GM12878 (cell line): ENCODE results near the gene CPVL. TPM values are rescaled to one million over a fixed set of nuclear protein-coding genes. Genes with fewer than 3 reads are reported as not detected.

Experiments
- ATAC-seq: fragments of 200-7000 bp; cut with Tn5 transposase; 3 replicates; pipeline ENCODE4 v1.9.1; 2020; ENCODE audit warnings: mild to moderate bottlenecking, moderate library complexity
- BruUV-seq: library from RNA; stranded (reverse); fragments of 400-500 nt; replicated peaks from 2 replicates; lab custom pipeline; 2021; lab: Mats Ljungman, UMichigan
- CTCF ChIA-PET: fragments of 300-600 bp; sonication (Branson Sonifier 250); formaldehyde crosslinking; extraction: SDS; loops from one replicate; lab custom pipeline; 2021; ENCODE audit warnings: inconsistent platforms; lab: Yijun Ruan, JAX
- POLR2A ChIA-PET: fragments of 350-600 bp; formaldehyde crosslinking; extraction: SDS; loops from one replicate; lab custom pipeline; 2021; ENCODE audit warnings: inconsistent platforms; lab: Charles Lee
- RAD21 ChIA-PET: fragments of 300-600 bp; sonication (Branson Sonifier 250); formaldehyde crosslinking; loops from one replicate; lab custom pipeline; 2023; ENCODE audit warnings: antibody characterized with exemption; ENCODE audit not compliant: unreplicated experiment; lab: Charles Lee
- SMC1A ChIA-PET: fragments of 300-600 bp; sonication (Branson Sonifier 250); formaldehyde crosslinking; loops from one replicate; lab custom pipeline; 2023; ENCODE audit not compliant: unreplicated experiment, uncharacterized antibody; lab: Charles Lee
- DNase-seq: peaks from one replicate; pipeline ENCODE4 v3.0.0-alpha.2; 2011; ENCODE audit warnings: low read depth, low spot score
- FAIRE-seq: peaks from 3 replicates; lab custom pipeline; 2011; peaks lifted over from hg19 to GRCh38; lab: Jason Lieb, UNC
- H2AFZ ChIP-seq: 2 replicates; pipeline ENCODE4 v1.6.0; 2011; ENCODE audit warnings: low read depth, low read length, control low read depth; ENCODE audit not compliant: control insufficient read depth
- H3K27ac ChIP-seq: 2 replicates; pipeline ENCODE4 v1.5.1; 2011; ENCODE audit warnings: control low read depth; ENCODE audit not compliant: control insufficient read depth, insufficient read depth
- H3K27me3 ChIP-seq, 2 experiments: replicated peaks in 1 of 2; 2 replicates each; pipeline versions ENCODE4 v1.6.0 to v1.6.1; 2011; ENCODE audit warnings: low read length in 1 of 2; ENCODE audit not compliant: control insufficient read depth in 2 of 2, insufficient read depth in 2 of 2
- H3K36me3 ChIP-seq, 2 experiments: 2 replicates each; pipeline ENCODE4 v1.5.1; 2011; ENCODE audit warnings: low read length in 1 of 2; ENCODE audit not compliant: control insufficient read depth in 2 of 2, insufficient read depth in 2 of 2
- H3K4me1 ChIP-seq: 2 replicates; pipeline ENCODE4 v1.6.1; 2011; ENCODE audit warnings: mild to moderate bottlenecking, low read length, moderate library complexity, mixed read lengths; ENCODE audit not compliant: control insufficient read depth, insufficient read depth
- H3K4me2 ChIP-seq: 2 replicates; pipeline ENCODE4 v1.6.0; 2011; ENCODE audit warnings: control low read depth; ENCODE audit not compliant: control insufficient read depth, insufficient read depth
- H3K4me3 ChIP-seq: fragments of 200-600 bp; sonication (generic); 2 replicates; pipeline ENCODE4 v1.5.1; 2016
- H3K79me2 ChIP-seq: 2 replicates; pipeline ENCODE4 v1.6.0; 2011; ENCODE audit warnings: low read length; ENCODE audit not compliant: control insufficient read depth, insufficient read depth
- H3K9ac ChIP-seq: 2 replicates; pipeline ENCODE4 v1.8.0; 2011; ENCODE audit warnings: low read length, control low read depth, mixed read lengths; ENCODE audit not compliant: control insufficient read depth, insufficient read depth
- H3K9me3 ChIP-seq: replicated peaks from 3 replicates; pipeline ENCODE4 v1.5.1; 2011; ENCODE audit warnings: mild to moderate bottlenecking, low read length; ENCODE audit not compliant: control insufficient read depth, insufficient read depth
- H4K20me1 ChIP-seq: 2 replicates; pipeline ENCODE4 v1.6.0; 2011; ENCODE audit not compliant: control insufficient read depth, insufficient read depth
- BHLHE40 ChIP-seq, 2 experiments: fragments of 450-650 bp in 1 of 2; IDR thresholded peaks; 2 replicates each; pipeline ENCODE4 v1.6.1; 2011 to 2017; ENCODE audit warnings: low read depth in 2 of 2, borderline replicate concordance in 1 of 2, improper control_type of control experiment in 1 of 2, low read length in 1 of 2, mild to moderate bottlenecking in 1 of 2
- CHD2 ChIP-seq: IDR thresholded peaks from 2 replicates; pipeline ENCODE4 v1.6.1; 2011; ENCODE audit warnings: low read depth, low read length, improper control_type of control experiment, borderline replicate concordance
- FOXK2 ChIP-seq: fragments of 450-650 bp; IDR thresholded peaks from 2 replicates; pipeline ENCODE4 v1.6.1; 2017; ENCODE audit warnings: mild to moderate bottlenecking, moderate library complexity
- GATAD2B ChIP-seq: fragments of 450-650 bp; conservative IDR thresholded peaks from 2 replicates; pipeline ENCODE4 v1.6.1; 2017; ENCODE audit warnings: low read depth, mild to moderate bottlenecking, moderate library complexity
- MLLT1 ChIP-seq: fragments of 450-650 bp; IDR thresholded peaks from 2 replicates; pipeline ENCODE4 v1.6.1; 2016; ENCODE audit warnings: mild to moderate bottlenecking
- MXI1 ChIP-seq: fragments of 150-350 bp; IDR thresholded peaks from 2 replicates; pipeline ENCODE4 v1.6.1; 2011; ENCODE audit warnings: low read depth, mild to moderate bottlenecking, inconsistent platforms, low read length, improper control_type of control experiment
- NR2C2 ChIP-seq: IDR thresholded peaks from 2 replicates; pipeline ENCODE4 v1.6.1; 2011; ENCODE audit warnings: borderline replicate concordance, low read depth; ENCODE audit not compliant: control insufficient read depth, insufficient read length
- SMARCA5 ChIP-seq: fragments of 450-650 bp; IDR thresholded peaks from 2 replicates; pipeline ENCODE4 v1.6.1; 2017; ENCODE audit warnings: mild to moderate bottlenecking
- TBL1XR1 ChIP-seq: IDR thresholded peaks from 2 replicates; pipeline ENCODE4 v1.6.1; 2012; ENCODE audit warnings: low read depth, low read length, improper control_type of control experiment
- TCF12 ChIP-seq: IDR thresholded peaks from 2 replicates; pipeline ENCODE4 v1.6.1; 2011; ENCODE audit warnings: low read depth, mild to moderate bottlenecking, low read length
- ZNF687 ChIP-seq: fragments of 450-650 bp; IDR thresholded peaks from 2 replicates; pipeline ENCODE4 v1.6.1; 2017; ENCODE audit warnings: mild to moderate bottlenecking, moderate library complexity
- WGBS: methylation state at CpG from one replicate; pipeline ENCODE4 v1.1.6; 2016; ENCODE audit warnings: low lambda C conversion rate; ENCODE audit not compliant: insufficient replicate concordance, insufficient coverage; ENCODE audit errors: missing lambda C conversion rate; 5-methylcytosine and 5-hydroxymethylcytosine counted together
- in situ Hi-C: fragments of 300-500 bp; cut with MboI; formaldehyde crosslinking; loops from 9 replicates; pipeline ENCODE4 v1.14.3; 2018; ENCODE audit warnings: mixed read lengths
- intact Hi-C: fragments of 100-400 bp; cut with micrococcal nuclease; formaldehyde crosslinking; loops from one replicate; pipeline ENCODE4 v1.14.2; 2022; ENCODE audit not compliant: unreplicated experiment
- polyA plus RNA-seq, 11 experiments: library from polyadenylated mRNA; depleted of rRNA in 4 of 11; unstranded in 6 of 11; stranded (reverse) in 5 of 11; fragments of >200 nt; fragmentation: Nextera tagmentation in 4 of 11; fragmentation: Illumina TruSeq in 1 of 11; extraction: Ambion mirVana in 4 of 11; extraction: Trizol in 1 of 11; gene quantifications; 1 replicate in 1 of 11; 2 replicates in 10 of 11; pipeline versions ENCODE4 v1.2.1 to v1.2.3, GENCODE V29; 2011 to 2016; ENCODE audit warnings: inconsistent platforms in 2 of 11, missing spikeins in 2 of 11, low read depth in 1 of 11
- total RNA-seq, 4 experiments: library from RNA; depleted of rRNA in 3 of 4; stranded (reverse); fragments of >200 nt in 3 of 4; fragmentation: Illumina TruSeq in 1 of 4; extraction: Trizol in 1 of 4; gene quantifications; 2 replicates each; pipeline versions ENCODE4 v1.2.1 to v1.2.3, GENCODE V29; 2013 to 2021

CPVL gene
- total and polyA plus RNA-seq, 10 of the 15 experiments (the other 5 are each of a cell fraction or from before 2014, with no cell fraction given): 0.59 TPM; not detected in 9

- ChIA-PET RAD21 (no interaction called here), SMC1A (no interaction called here), CTCF (interaction anchor here (0.6 kb wide), 1 partner anchor 9 kb away, joined by 3 read pairs; no protein-coding TSS in a partner anchor), POLR2A (no interaction called here)
- Histone ChIP-seq H3K79me2 (no peaks in the 10 kb centered on the region), H3K9me3 (no peaks in the 10 kb centered on the region), H4K20me1 (no peaks in the 10 kb centered on the region), H3K9ac (no peak overlapping the region), H3K27me3 (peaks cover 0 to 1% of the 10 kb centered on the region in 2 experiments; a peak in 3 of 4 replicates), H3K27ac (no peak overlapping the region), H2AFZ (no peak overlapping the region), H3K36me3 (no peaks in the 10 kb centered on the region), H3K4me1 (no peaks in the 10 kb centered on the region), H3K4me2 (no peak overlapping the region), H3K4me3 (no peak overlapping the region)
- DNase-seq: no peak
- in situ Hi-C loops (no loop called here), intact Hi-C loops (no loop called here)
- TF ChIP-seq SMARCA5: no peak
- no peak for TF ChIP-seq GATAD2B
- no peak for TF ChIP-seq TBL1XR1
- no peak for TF ChIP-seq FOXK2
- no peak for TF ChIP-seq CHD2
- no peak for TF ChIP-seq BHLHE40 (IDR thresholded peaks at IDR 0.05; ENCODE audit: borderline replicate concordance in 1 of 2, low read depth in 2 of 2, low read length in 1 of 2)
- no peak for TF ChIP-seq ZNF687
- TF ChIP-seq MXI1: no peak
- TF ChIP-seq TCF12: no peak
- TF ChIP-seq NR2C2: no peak
- TF ChIP-seq MLLT1: no peak
- no peak for ATAC-seq
- WGBS: 3% methylated on average over 2 of the region's 2 CpGs
- FAIRE-seq: no peak
- no TSS peak for BruUV-seq
These were observed 145.6 kb downstream of the CPVL start for GRCh38 chr7:29000717-29001076.
